Nephron progenitor cell (in vitro differentiated cells): ENCODE results near the gene SERP2.

Experiments
- DNase-seq: peaks from one replicate; pipeline ENCODE4 v3.0.0; 2021
- H3K27ac Mint-ChIP-seq: 2 replicates; pipeline ENCODE4 v1.8.0; 2021; ENCODE audit warnings: mild to moderate bottlenecking, moderate library complexity, mixed read lengths
- H3K27me3 Mint-ChIP-seq: 2 replicates; pipeline ENCODE4 v1.8.0; 2021; ENCODE audit warnings: mild to moderate bottlenecking, low read depth, mixed read lengths; ENCODE audit not compliant: poor library complexity
- H3K36me3 Mint-ChIP-seq: 2 replicates; pipeline ENCODE4 v1.8.0; 2021; ENCODE audit warnings: low read depth, mixed read lengths
- H3K4me1 Mint-ChIP-seq: 2 replicates; pipeline ENCODE4 v1.8.0; 2021; ENCODE audit warnings: mixed read lengths
- H3K4me3 Mint-ChIP-seq: 2 replicates; pipeline ENCODE4 v1.8.0; 2021; ENCODE audit warnings: mild to moderate bottlenecking, moderate library complexity, mixed read lengths
- H3K9me3 Mint-ChIP-seq: 2 replicates; pipeline ENCODE4 v1.8.0; 2021; ENCODE audit warnings: mild to moderate bottlenecking, moderate library complexity, mixed read lengths
- CTCF ChIP-seq: fragments of 200-600 bp; sonication (generic); IDR thresholded peaks from 2 replicates; pipeline ENCODE4 v1.5.0; 2021; ENCODE audit warnings: antibody characterized with exemption

Gene SERP2

GRCh38 chr13:44352671-44353070 lies 21.0 kb upstream of the SERP2 start:
- H3K27ac Mint-ChIP-seq: no peak overlapping the region
- no peak overlapping the region for H3K4me3 Mint-ChIP-seq
- no peak for TF ChIP-seq CTCF
- H3K9me3 Mint-ChIP-seq: no peaks in the 10 kb centered on the region
- no peaks in the 10 kb centered on the region for H3K36me3 Mint-ChIP-seq
- no peaks in the 10 kb centered on the region for H3K27me3 Mint-ChIP-seq
- no peak for DNase-seq
- H3K4me1 Mint-ChIP-seq: peaks cover 40% of the 10 kb centered on the region

- Mint-ChIP-seq H3K27me3 (no peaks in the 10 kb centered on the region), H3K9me3 (no peaks in the 10 kb centered on the region), H3K4me1 (peaks cover 39% of the 10 kb centered on the region), H3K36me3 (no peaks in the 10 kb centered on the region), H3K27ac (no peak overlapping the region), H3K4me3 (no peak overlapping the region)
- TF ChIP-seq CTCF: no peak
- DNase-seq: no peak
Observed at GRCh38 chr13:44354331-44354730, 19.3 kb upstream of the SERP2 start.

GRCh38 chr13:44354884-44355283 lies 18.7 kb upstream of the SERP2 start:
- Mint-ChIP-seq H3K27me3 (no peaks in the 10 kb centered on the region), H3K36me3 (no peaks in the 10 kb centered on the region), H3K27ac (no peak overlapping the region), H3K9me3 (no peaks in the 10 kb centered on the region), H3K4me3 (no peak overlapping the region), H3K4me1 (peaks cover 35% of the 10 kb centered on the region)
- TF ChIP-seq CTCF: no peak
- no peak for DNase-seq

GRCh38 chr13:44355621-44356020 lies 18.0 kb upstream of the SERP2 start:
- peaks cover 34% of the 10 kb centered on the region for H3K4me1 Mint-ChIP-seq
- H3K36me3 Mint-ChIP-seq: no peaks in the 10 kb centered on the region
- TF ChIP-seq CTCF: no peak
- H3K9me3 Mint-ChIP-seq: no peaks in the 10 kb centered on the region
- H3K4me3 Mint-ChIP-seq: no peak overlapping the region
- H3K27me3 Mint-ChIP-seq: no peaks in the 10 kb centered on the region
- no peak for DNase-seq
- H3K27ac Mint-ChIP-seq: no peak overlapping the region

DNA sequence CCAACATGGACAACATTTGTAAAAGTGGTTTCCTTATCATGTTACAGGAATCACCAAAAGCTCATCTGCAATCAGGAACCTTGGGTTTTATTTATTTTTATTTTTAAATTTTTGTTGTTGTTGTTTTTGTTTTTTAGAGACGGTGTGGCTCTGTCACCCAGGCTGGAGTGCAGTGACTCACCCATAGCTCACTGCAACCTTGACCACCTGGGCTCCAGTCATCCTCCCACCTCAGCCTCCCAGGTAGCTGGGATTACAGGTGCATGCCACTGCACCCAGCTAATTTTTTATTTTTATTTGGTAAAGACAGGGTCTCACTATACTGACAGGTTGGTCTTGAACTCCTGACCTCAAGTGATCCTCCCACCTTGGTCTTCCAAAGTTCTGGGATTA lies 13.6 kb upstream of the SERP2 start:
- Mint-ChIP-seq H3K9me3 (no peaks in the 10 kb centered on the region), H3K27me3 (no peaks in the 10 kb centered on the region), H3K36me3 (no peaks in the 10 kb centered on the region), H3K27ac (no peak overlapping the region), H3K4me3 (no peak overlapping the region), H3K4me1 (peaks cover 39% of the 10 kb centered on the region)
- TF ChIP-seq CTCF: no peak
- DNase-seq: no peak

- Mint-ChIP-seq H3K36me3 (no peaks in the 10 kb centered on the region), H3K4me3 (peak overlapping the region; percentile 6), H3K9me3 (no peaks in the 10 kb centered on the region), H3K27me3 (no peaks in the 10 kb centered on the region), H3K27ac (no peak overlapping the region), H3K4me1 (peaks cover 37% of the 10 kb centered on the region)
- TF ChIP-seq CTCF: no peak
- no peak for DNase-seq
Observed at GRCh38 chr13:44362394-44363040, 11.1 kb upstream of the SERP2 start.
